GM10248 (cell line): Measurements from ENCODE around the gene PLEKHA6.

Experiments used
- CTCF ChIA-PET: fragments of 300-600 bp; sonication (Branson Sonifier 250); formaldehyde crosslinking; extraction: SDS; loops from one replicate; lab custom pipeline; 2021; ENCODE audit warnings: antibody characterized with exemption; lab: Yijun Ruan, JAX
- POLR2A ChIA-PET: fragments of 350-650 bp; sonication (Branson Sonifier 250); formaldehyde crosslinking; extraction: SDS; loops from one replicate; lab custom pipeline; 2020; ENCODE audit warnings: antibody characterized with exemption; lab: Yijun Ruan, JAX
- DNase-seq: peaks from one replicate; pipeline ENCODE4 v3.0.0; 2012; ENCODE audit errors: extremely low spot score
- TF ChIP-seq, protein P1 (sequence below): IDR thresholded peaks from 2 replicates; pipeline ENCODE4 v1.5.1; 2012; ENCODE audit warnings: mild to moderate bottlenecking, low read depth; ENCODE audit errors: extremely low read depth, missing control alignments, control extremely low read depth

PLEKHA6 gene

DNA sequence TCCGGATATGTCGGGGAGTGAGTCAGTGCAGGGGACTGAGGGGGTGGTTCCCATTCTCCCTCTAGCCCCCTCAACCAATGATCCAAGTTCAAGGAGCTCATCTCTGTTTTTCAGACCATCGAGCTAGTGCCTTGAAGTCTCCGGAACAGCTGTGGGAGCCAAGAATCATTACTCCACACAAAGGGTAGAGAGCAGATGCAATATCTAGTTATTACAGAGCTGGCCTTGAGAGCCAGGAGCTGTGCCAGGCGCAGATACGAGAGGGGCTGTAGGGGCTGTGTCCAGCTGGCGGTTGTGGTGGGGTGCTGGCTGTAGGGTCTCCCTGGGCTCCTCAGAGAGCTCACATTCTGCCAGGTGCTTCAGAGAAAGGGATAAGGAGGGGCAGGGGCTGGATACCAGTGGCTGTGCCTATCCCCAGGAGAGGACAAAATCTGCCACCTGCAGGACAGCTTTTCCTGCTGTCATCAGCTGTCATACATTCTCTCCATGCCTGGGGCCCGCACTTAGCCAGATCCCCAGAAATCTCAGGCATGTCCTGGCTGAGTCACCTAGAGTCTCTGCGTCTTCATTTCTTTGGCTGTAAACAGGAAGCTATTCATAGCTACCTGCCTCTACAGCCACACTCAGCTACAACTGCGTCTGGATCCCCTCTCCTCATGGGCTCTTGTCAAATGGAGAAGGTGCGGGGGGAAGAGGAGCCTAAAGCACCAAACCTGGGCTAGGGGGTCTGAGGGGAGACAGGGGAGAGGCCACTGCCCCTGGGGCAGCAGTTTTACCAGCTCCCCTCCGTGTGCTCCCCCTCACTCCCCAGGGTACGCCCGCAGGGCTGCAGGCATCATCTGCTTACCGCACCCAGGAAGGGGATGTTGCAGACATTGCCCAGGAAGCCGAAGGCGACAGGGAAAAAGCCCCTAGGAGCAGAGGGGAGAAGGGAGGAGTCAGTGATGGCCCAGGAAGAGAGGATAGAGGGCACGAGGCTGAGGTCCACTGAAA lies 161.1 kb downstream of the PLEKHA6 start:
- CTCF ChIA-PET: interaction anchor here (0.7 to 2.7 kb wide), 6 partner anchors 8 to 200 kb away, joined by 3 to 14 read pairs (median 4); no protein-coding TSS in a partner anchor
- DNase-seq: no peak
- POLR2A ChIA-PET: no interaction called here

DNA sequence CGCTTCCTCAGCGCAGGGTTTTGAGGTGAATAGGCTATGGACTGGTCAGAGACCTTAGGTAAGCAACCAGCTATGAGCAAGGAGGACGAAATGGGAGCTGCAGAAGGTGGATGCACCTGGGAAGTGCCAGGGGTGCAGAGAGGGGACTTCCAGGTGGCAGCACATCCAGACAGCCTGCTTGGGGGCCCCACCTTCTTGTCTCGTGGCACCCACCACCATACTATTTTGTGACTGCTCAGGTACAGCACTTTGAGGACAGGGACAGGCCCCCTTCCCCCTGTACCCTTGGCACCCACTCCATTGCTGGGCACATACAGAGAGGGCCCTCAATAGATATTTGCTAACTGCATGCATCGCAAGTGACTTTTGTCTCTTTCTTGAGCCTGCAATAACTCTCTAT lies 162.7 kb downstream of the PLEKHA6 start:
- no peak for DNase-seq
- TF ChIP-seq, protein P1, sequence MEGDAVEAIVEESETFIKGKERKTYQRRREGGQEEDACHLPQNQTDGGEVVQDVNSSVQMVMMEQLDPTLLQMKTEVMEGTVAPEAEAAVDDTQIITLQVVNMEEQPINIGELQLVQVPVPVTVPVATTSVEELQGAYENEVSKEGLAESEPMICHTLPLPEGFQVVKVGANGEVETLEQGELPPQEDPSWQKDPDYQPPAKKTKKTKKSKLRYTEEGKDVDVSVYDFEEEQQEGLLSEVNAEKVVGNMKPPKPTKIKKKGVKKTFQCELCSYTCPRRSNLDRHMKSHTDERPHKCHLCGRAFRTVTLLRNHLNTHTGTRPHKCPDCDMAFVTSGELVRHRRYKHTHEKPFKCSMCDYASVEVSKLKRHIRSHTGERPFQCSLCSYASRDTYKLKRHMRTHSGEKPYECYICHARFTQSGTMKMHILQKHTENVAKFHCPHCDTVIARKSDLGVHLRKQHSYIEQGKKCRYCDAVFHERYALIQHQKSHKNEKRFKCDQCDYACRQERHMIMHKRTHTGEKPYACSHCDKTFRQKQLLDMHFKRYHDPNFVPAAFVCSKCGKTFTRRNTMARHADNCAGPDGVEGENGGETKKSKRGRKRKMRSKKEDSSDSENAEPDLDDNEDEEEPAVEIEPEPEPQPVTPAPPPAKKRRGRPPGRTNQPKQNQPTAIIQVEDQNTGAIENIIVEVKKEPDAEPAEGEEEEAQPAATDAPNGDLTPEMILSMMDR: no peak
- CTCF ChIA-PET: interaction anchor here (2.0 to 2.7 kb wide), 2 partner anchors 10 to 34 kb away, joined by 10 to 14 read pairs; no protein-coding TSS in a partner anchor
- POLR2A ChIA-PET: interaction anchor here (0.6 kb wide), 1 partner anchor 336 kb away, joined by 3 read pairs; no protein-coding TSS in a partner anchor

More for the DNA sequence above, 161.1 kb downstream of the PLEKHA6 start:
- TF ChIP-seq, protein P1: no peak

DNA sequence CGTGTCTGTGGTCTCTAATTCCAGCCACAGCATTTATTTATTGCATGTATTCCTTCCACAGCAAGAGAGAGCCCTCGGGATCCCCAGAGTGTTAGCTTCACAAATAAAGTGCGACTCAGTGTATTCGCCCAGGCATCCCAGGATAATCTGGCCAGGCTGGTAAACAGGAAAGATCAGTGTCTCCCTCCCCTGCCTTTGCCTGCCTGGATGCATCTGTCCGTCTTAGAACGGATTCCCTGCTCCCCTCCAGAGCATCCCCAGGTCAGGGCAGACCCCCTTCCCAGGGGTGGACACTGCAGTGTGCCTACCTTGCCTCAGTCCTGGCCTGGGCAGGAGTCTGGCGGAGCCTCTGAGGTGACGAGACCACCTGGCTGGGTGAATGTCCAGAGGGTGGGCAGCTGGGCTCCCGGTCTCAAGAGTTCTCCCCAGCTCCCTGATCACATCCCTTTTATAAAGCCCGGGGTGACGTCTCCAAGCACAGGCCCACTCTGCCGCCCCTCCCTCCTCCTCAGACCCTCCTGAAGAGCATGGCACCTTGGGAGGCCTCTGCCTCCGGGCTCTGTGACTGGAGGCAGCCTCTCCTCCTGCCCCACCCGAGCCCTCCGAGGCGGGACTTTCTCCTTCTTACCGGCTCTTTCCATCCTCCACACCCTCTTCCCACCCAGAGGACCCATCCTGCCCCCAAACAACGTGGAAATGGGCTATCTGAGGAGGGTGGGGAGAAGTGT lies 163.5 kb downstream of the PLEKHA6 start, which contains the start of gene KISS1:
KISS1 (minus strand) TSS at position 424 of the 728 bp plus-strand sequence. CDS start 3,615 bp downstream, outside the sequence.
- ChIA-PET POLR2A (no interaction called here), CTCF (interaction anchor here (1.0 to 2.7 kb wide), 3 partner anchors 10 to 33 kb away, joined by 3 to 10 read pairs (median 6); no protein-coding TSS in a partner anchor)
- DNase-seq: no peak
- TF ChIP-seq, protein P1: no peak

DNA sequence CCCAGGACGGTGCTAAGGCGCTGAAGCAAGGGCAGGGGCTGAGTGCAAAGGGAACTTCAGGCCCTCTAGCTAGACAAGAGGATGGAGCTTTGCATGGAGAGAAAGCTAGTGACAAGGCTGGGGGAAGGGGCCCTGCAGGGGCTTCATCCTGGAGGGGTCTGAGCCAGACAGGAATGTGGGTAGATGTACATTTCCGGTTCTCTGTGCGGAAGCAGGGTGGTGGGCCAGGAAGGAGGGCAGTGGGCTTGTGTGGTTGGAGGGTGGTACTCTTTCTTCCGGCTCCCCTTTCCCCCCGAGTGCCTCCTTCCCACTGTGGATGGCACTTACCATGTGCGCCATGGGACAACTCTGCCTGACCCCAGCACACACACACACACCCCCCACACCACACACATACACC lies 165.0 kb downstream of the PLEKHA6 start:
- TF ChIP-seq, protein P1: no peak
- ChIA-PET CTCF (interaction anchor here (7.3 kb wide), 1 partner anchor 11 kb away, joined by 46 read pairs; no protein-coding TSS in a partner anchor), POLR2A (no interaction called here)
- DNase-seq: no peak

DNA sequence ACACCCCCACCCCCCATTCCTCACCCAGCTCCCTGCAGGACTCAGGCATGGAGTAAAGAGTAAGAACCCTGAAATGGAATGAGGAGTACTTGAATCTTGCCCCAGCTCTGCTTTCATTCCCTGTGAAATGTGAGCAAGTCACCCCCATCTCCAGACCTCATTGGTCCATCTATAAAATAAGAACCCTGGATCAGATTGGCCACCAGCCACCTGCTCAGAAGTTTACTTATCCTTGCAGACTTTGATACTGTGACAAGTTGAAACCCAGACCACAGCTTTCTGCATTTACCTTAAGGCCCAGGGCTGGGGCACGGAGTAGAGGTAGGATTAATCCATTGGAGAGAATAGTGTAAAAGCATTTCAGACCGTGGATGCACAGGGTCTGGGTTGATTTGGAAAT lies 165.6 kb downstream of the PLEKHA6 start:
- DNase-seq: no peak
- ChIA-PET POLR2A (no interaction called here), CTCF (interaction anchor here (7.3 kb wide), 1 partner anchor 12 kb away, joined by 46 read pairs; no protein-coding TSS in a partner anchor)
- TF ChIP-seq, protein P1: no peak
